GM23338 (cell line): ENCODE results near the gene CDKL1. TPM values are rescaled to one million over a fixed set of nuclear protein-coding genes. Genes with fewer than 3 reads are reported as not detected.

ENCODE experiments used
- ATAC-seq: fragments of 200-7000 bp; cut with Tn5 transposase; 3 replicates; pipeline ENCODE4 v1.9.1; 2020
- DNase-seq: peaks from one replicate; pipeline ENCODE4 v3.0.0-alpha.2; 2015; ENCODE audit warnings: low spot score
- H2AFZ ChIP-seq: fragments of 200-600 bp; sonication (generic); 2 replicates; pipeline ENCODE4 v1.8.0; 2016; ENCODE audit warnings: antibody characterized with exemption, mild to moderate bottlenecking, moderate library complexity
- H3F3A ChIP-seq: fragments of 200-600 bp; sonication (generic); replicated peaks from 2 replicates; pipeline ENCODE4 v1.8.0; 2017; ENCODE audit warnings: antibody characterized with exemption, mixed run types, low read depth
- H3K27ac ChIP-seq: fragments of 200-600 bp; sonication (generic); 2 replicates; pipeline ENCODE4 v1.6.1; 2016; ENCODE audit warnings: low read depth
- H3K27me3 ChIP-seq: fragments of 200-600 bp; sonication (generic); 2 replicates; pipeline ENCODE4 v1.8.0; 2016; ENCODE audit warnings: mild to moderate bottlenecking, mixed run types, moderate library complexity; ENCODE audit not compliant: insufficient read depth
- H3K36me3 ChIP-seq: fragments of 200-600 bp; sonication (generic); 2 replicates; pipeline ENCODE4 v1.8.0; 2016; ENCODE audit warnings: mild to moderate bottlenecking; ENCODE audit not compliant: insufficient read depth
- H3K4me1 ChIP-seq: fragments of 200-600 bp; sonication (generic); 2 replicates; pipeline ENCODE4 v1.8.0; 2016; ENCODE audit warnings: mild to moderate bottlenecking, moderate library complexity; ENCODE audit not compliant: insufficient read depth
- H3K4me2 ChIP-seq: fragments of 200-600 bp; sonication (generic); 2 replicates; pipeline ENCODE4 v1.7.1; 2017; ENCODE audit warnings: mixed run types
- H3K4me3 ChIP-seq: fragments of 200-600 bp; sonication (generic); 2 replicates; pipeline ENCODE4 v1.6.1; 2016; ENCODE audit warnings: mixed run types
- H3K79me2 ChIP-seq: fragments of 200-600 bp; sonication (generic); replicated peaks from 2 replicates; pipeline ENCODE4 v1.8.0; 2017; ENCODE audit warnings: mild to moderate bottlenecking; ENCODE audit not compliant: insufficient read depth
- H3K9me2 ChIP-seq: fragments of 200-600 bp; sonication (generic); 2 replicates; pipeline ENCODE4 v1.8.0; 2017; ENCODE audit not compliant: insufficient read depth
- H4K20me1 ChIP-seq: fragments of 200-600 bp; sonication (generic); replicated peaks from 2 replicates; pipeline ENCODE4 v1.8.0; 2017; ENCODE audit warnings: mild to moderate bottlenecking; ENCODE audit not compliant: insufficient read depth
- H3K27ac Mint-ChIP-seq: 2 replicates; pipeline ENCODE4 v1.8.0; 2020; ENCODE audit warnings: inconsistent platforms, mild to moderate bottlenecking, moderate library complexity, mixed read lengths
- H3K27me3 Mint-ChIP-seq: 3 replicates; pipeline ENCODE4 v1.8.0; 2022; ENCODE audit warnings: low read depth, mild to moderate bottlenecking, moderate library complexity, mixed read lengths, inconsistent platforms; ENCODE audit not compliant: insufficient read depth, poor library complexity
- H3K36me3 Mint-ChIP-seq: 3 replicates; pipeline ENCODE4 v1.8.0; 2021; ENCODE audit warnings: low read depth, mild to moderate bottlenecking, inconsistent platforms, moderate library complexity, mixed read lengths
- H3K4me1 Mint-ChIP-seq: 3 replicates; pipeline ENCODE4 v1.8.0; 2020; ENCODE audit warnings: mild to moderate bottlenecking, inconsistent platforms, mixed read lengths
- H3K4me3 Mint-ChIP-seq: 3 replicates; pipeline ENCODE4 v1.8.0; 2021; ENCODE audit warnings: moderate library complexity, mild to moderate bottlenecking, inconsistent platforms, mixed read lengths
- H3K9me3 Mint-ChIP-seq: 3 replicates; pipeline ENCODE4 v1.8.0; 2020; ENCODE audit warnings: moderate library complexity, mild to moderate bottlenecking, inconsistent platforms, mixed read lengths
- CREB1 ChIP-seq: fragments of 250-450 bp; sonication (Bioruptor Pico); IDR thresholded peaks from 2 replicates; pipeline ENCODE4 v1.5.0; 2020; ENCODE audit warnings: low read depth, mild to moderate bottlenecking, moderate library complexity
- POLR2AphosphoS5 ChIP-seq: IDR thresholded peaks from 2 replicates; pipeline ENCODE4 v1.6.1; 2016; ENCODE audit warnings: antibody characterized with exemption, low read depth
- STAT1 ChIP-seq: IDR thresholded peaks from one replicate; pipeline ENCODE4 v1.6.1; 2016; ENCODE audit warnings: antibody characterized with exemption; ENCODE audit not compliant: unreplicated experiment
- polyA plus RNA-seq: library from polyadenylated mRNA; unstranded; fragments of >200 nt; fragmentation: Nextera tagmentation; extraction: Ambion mirVana; gene quantifications from 2 replicates; pipeline ENCODE4 v1.2.1, GENCODE V29; 2016
- total RNA-seq: library from RNA; depleted of rRNA; stranded (reverse); fragments of >200 nt; shearing (Covaris generic); gene quantifications from 2 replicates; pipeline ENCODE4 v1.2.3, GENCODE V29; 2014
- TF ChIP-seq, protein P1 (sequence below): fragments of 250-450 bp; sonication (Bioruptor Pico); IDR thresholded peaks from 2 replicates; pipeline ENCODE4 v1.5.0; 2020; ENCODE audit warnings: mild to moderate bottlenecking, moderate library complexity
- TF ChIP-seq, protein P2 (sequence below): IDR thresholded peaks from 2 replicates; pipeline ENCODE4 v1.6.1; 2016; ENCODE audit warnings: antibody characterized with exemption

The CDKL1 gene
- total and polyA plus RNA-seq, 2 experiments from 2014 or later: 0.52 TPM

DNA sequence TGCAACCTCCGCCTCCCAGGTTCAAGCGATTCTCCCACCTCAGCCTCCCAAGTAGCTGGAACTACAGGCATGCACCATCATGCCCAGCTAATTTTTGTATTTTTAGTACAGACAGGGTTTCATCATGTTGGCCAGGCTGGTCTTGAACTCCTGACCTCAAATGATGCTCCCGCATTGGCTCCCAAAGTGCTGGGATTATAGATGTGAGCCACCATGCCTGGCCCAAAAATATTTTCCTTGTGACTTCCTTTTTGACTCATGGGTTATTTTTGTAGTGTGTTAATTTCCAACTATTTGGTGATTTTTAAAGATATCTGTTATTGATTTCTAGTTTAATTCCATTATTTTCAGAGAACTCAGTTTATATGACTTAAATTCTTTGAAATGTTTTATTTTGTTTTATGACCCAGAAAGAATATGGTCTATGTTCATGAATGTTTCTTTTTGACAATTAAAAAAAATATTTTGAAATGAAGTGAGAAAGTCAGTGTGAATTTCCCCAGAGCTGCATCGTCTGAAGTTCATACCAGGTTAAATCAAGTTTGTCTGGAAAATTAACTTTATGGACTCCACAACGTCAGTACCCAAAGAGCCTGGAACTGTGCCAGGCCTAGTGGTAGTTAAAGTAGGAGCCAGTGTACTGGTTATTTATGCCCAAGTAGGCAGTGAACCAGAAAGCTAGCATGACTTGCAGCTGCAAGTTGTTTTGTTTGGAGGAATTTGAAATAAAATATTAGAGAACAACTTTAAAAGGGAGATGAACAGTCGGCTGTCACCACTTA is 2.8 kb upstream of the CDKL1 start:
- H3K4me3 Mint-ChIP-seq: no peak overlapping the region
- no peaks in the 10 kb centered on the region for H3K9me2 ChIP-seq
- ATAC-seq: no peak

More for the DNA sequence above, 2.8 kb upstream of the CDKL1 start:
- Mint-ChIP-seq H3K4me1 (peaks cover 23% of the 10 kb centered on the region), H3K9me3 (no peaks in the 10 kb centered on the region), H3K36me3 (peaks cover 2% of the 10 kb centered on the region; the same call in 1 of the 3 replicates), H3K27me3 (peaks cover 25% of the 10 kb centered on the region), H3K27ac (no peak overlapping the region)
- no peaks in the 10 kb centered on the region for H3K79me2 ChIP-seq
- TF ChIP-seq STAT1: no peak
- no peak for TF ChIP-seq CREB1 (CRISPR knock-in tag)
- TF ChIP-seq, protein P1, sequence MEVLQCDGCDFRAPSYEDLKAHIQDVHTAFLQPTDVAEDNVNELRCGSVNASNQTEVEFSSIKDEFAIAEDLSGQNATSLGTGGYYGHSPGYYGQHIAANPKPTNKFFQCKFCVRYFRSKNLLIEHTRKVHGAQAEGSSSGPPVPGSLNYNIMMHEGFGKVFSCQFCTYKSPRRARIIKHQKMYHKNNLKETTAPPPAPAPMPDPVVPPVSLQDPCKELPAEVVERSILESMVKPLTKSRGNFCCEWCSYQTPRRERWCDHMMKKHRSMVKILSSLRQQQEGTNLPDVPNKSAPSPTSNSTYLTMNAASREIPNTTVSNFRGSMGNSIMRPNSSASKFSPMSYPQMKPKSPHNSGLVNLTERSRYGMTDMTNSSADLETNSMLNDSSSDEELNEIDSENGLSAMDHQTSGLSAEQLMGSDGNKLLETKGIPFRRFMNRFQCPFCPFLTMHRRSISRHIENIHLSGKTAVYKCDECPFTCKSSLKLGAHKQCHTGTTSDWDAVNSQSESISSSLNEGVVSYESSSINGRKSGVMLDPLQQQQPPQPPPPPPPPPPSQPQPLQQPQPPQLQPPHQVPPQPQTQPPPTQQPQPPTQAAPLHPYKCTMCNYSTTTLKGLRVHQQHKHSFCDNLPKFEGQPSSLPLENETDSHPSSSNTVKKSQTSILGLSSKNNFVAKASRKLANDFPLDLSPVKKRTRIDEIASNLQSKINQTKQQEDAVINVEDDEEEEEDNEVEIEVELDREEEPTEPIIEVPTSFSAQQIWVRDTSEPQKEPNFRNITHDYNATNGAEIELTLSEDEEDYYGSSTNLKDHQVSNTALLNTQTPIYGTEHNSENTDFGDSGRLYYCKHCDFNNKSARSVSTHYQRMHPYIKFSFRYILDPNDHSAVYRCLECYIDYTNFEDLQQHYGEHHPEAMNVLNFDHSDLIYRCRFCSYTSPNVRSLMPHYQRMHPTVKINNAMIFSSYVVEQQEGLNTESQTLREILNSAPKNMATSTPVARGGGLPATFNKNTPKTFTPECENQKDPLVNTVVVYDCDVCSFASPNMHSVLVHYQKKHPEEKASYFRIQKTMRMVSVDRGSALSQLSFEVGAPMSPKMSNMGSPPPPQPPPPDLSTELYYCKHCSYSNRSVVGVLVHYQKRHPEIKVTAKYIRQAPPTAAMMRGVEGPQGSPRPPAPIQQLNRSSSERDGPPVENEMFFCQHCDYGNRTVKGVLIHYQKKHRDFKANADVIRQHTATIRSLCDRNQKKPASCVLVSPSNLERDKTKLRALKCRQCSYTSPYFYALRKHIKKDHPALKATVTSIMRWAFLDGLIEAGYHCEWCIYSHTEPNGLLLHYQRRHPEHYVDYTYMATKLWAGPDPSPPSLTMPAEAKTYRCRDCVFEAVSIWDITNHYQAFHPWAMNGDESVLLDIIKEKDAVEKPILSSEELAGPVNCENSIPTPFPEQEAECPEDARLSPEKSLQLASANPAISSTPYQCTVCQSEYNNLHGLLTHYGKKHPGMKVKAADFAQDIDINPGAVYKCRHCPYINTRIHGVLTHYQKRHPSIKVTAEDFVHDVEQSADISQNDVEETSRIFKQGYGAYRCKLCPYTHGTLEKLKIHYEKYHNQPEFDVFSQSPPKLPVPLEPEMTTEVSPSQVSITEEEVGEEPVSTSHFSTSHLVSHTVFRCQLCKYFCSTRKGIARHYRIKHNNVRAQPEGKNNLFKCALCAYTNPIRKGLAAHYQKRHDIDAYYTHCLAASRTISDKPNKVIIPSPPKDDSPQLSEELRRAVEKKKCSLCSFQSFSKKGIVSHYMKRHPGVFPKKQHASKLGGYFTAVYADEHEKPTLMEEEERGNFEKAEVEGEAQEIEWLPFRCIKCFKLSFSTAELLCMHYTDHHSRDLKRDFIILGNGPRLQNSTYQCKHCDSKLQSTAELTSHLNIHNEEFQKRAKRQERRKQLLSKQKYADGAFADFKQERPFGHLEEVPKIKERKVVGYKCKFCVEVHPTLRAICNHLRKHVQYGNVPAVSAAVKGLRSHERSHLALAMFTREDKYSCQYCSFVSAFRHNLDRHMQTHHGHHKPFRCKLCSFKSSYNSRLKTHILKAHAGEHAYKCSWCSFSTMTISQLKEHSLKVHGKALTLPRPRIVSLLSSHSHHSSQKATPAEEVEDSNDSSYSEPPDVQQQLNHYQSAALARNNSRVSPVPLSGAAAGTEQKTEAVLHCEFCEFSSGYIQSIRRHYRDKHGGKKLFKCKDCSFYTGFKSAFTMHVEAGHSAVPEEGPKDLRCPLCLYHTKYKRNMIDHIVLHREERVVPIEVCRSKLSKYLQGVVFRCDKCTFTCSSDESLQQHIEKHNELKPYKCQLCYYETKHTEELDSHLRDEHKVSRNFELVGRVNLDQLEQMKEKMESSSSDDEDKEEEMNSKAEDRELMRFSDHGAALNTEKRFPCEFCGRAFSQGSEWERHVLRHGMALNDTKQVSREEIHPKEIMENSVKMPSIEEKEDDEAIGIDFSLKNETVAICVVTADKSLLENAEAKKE (CRISPR knock-in tag): no peak
- TF ChIP-seq POLR2AphosphoS5: no peak
- TF ChIP-seq, protein P2, sequence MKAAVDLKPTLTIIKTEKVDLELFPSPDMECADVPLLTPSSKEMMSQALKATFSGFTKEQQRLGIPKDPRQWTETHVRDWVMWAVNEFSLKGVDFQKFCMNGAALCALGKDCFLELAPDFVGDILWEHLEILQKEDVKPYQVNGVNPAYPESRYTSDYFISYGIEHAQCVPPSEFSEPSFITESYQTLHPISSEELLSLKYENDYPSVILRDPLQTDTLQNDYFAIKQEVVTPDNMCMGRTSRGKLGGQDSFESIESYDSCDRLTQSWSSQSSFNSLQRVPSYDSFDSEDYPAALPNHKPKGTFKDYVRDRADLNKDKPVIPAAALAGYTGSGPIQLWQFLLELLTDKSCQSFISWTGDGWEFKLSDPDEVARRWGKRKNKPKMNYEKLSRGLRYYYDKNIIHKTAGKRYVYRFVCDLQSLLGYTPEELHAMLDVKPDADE: no peak
- H3K4me2 ChIP-seq: no peak overlapping the region
- no peaks in the 10 kb centered on the region for H3K36me3 ChIP-seq
- H3K4me1 ChIP-seq: peaks cover 18% of the 10 kb centered on the region
- H2AFZ ChIP-seq: no peak overlapping the region
- peaks cover 13% of the 10 kb centered on the region; the same call in 1 of the 2 replicates for H3F3A ChIP-seq
- no peak for DNase-seq
- H4K20me1 ChIP-seq: no peaks in the 10 kb centered on the region
- peaks cover 36% of the 10 kb centered on the region for H3K27me3 ChIP-seq
- no peak overlapping the region for H3K27ac ChIP-seq
- no peak overlapping the region for H3K4me3 ChIP-seq
